Activated T-cell treated with anti-CD3 and anti-CD28 coated beads, Interleukin-2, amount 50 U/mL, for 48 hours (primary cell): ENCODE data around the gene DHX9.

Experiments used
- DNase-seq, 2 experiments: peaks; one replicate each; pipeline ENCODE4 v3.0.0-alpha.2; 2020

Gene DHX9

GRCh38 chr1:182842265-182842664 is 3.1 kb downstream of the DHX9 start:
- no peak for DNase-seq

GRCh38 chr1:182845379-182845778 is 6.2 kb downstream of the DHX9 start:
- no peak for DNase-seq

GRCh38 chr1:182845894-182846293 is 6.7 kb downstream of the DHX9 start:
- no peak for DNase-seq

- no peak for DNase-seq
These were observed 8.0 kb downstream of the DHX9 start for GRCh38 chr1:182847105-182847504.

DNA sequence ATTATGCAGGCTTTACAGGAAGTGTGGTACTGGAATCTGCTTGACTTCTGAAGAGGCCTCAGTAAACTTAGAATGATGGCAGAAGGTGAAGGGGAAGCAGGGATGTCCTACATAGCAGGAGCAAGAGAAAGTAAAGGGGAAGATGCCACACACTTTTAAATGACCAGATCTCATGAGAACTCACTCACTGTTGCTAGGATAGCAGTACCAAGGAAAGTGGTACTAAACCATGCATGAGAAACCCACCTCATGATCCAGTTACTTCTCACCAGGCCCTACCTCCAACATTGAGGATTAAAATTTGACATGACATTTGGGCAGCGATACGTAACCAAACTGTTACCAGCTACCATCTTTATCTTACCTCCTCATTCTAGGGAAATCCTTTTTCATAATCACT is 9.6 kb downstream of the DHX9 start:
- no peak for DNase-seq

DNA sequence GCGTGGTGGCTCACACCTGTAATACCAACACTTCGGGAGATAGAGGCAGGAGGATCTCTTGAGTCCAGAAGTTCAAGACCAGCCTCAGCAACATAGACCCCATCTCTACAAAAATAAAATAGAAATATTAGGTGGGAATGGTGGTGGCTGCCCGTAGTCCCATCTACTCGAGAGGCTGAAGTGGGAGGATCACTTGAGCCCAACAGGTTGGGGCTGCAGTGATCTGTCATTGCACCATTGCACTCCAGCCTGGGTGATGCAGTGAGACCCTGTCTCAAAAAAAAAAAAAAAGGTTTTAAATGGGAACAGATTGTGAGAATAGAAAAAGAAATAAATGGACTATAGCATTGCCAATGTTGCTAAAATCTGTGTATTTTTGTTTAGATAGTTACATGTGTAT is 11.2 kb downstream of the DHX9 start:
- DNase-seq, result no peak

GRCh38 chr1:182851825-182852224 is 12.7 kb downstream of the DHX9 start:
- DNase-seq, result no peak

GRCh38 chr1:182855911-182856310 is 16.8 kb downstream of the DHX9 start:
- no peak for DNase-seq

GRCh38 chr1:182857212-182857611 is 18.1 kb downstream of the DHX9 start:
- no peak for DNase-seq

- no peak for DNase-seq
These were observed 21.5 kb downstream of the DHX9 start for GRCh38 chr1:182860658-182861057.

GRCh38 chr1:182861994-182862393 is 22.8 kb downstream of the DHX9 start:
- DNase-seq, result no peak

DNA sequence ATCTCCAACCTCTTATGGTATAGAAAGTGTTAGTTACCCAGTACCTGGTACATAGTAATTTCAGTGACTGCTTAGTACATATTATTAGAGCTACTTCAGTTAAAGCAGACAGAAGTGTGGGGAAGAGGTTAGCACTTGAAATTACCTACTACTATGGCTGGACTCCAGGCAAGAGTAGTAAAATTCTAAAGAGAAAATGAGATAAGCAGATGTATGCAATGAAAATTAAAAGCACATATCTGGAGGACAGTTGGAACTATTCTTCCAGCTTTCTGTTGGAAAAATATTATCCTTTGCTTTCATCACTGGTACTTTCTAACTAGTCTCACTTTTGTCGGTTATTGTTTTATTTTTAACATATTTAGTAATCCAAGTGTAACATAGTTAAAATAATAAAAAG is 23.7 kb downstream of the DHX9 start:
- no peak for DNase-seq

DNA sequence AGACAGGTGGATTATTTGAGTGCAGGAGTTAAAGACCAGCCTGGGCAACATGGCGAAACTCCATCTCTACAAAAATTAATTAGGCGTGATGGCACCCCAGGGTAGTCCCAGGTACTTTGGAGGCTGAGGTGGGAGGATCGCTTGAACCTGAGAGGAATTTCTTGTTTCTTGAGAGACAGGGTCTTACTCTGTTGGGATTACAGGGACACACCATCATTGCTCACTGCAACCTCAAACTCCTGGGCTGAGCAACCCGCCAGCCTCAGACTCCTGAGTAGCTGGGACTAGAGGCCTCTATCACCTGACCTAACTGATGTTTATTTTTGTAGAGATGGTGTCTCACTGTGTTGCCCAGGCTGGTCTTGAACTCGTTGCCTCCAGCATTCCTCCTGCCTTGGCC is 24.8 kb downstream of the DHX9 start:
- no peak for DNase-seq

- DNase-seq, result no peak
These were observed 28.7 kb downstream of the DHX9 start for GRCh38 chr1:182867861-182868260.

DNA sequence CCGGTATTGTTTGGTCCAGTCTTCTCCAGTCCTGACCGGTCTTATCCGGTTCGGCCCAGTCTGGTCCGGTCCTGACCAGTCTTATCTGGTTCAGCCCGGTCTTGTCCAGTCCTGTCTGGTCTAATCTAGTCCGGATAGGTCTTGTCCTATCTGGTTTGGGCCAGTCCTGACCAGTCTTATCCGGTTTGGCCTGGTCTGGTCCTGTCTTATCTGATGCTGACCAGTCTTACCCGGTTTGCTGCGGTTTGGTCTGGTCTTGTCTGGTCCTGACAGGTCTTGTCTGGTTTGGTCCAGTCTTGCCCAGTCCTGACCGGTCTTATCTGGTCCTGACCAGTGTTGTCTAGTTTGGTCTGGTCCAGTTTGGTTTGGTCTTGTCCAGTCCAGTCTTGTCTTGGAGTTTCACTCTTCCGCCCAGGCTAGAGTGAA is 30.1 kb downstream of the DHX9 start:
- DNase-seq, result no peak

DNA sequence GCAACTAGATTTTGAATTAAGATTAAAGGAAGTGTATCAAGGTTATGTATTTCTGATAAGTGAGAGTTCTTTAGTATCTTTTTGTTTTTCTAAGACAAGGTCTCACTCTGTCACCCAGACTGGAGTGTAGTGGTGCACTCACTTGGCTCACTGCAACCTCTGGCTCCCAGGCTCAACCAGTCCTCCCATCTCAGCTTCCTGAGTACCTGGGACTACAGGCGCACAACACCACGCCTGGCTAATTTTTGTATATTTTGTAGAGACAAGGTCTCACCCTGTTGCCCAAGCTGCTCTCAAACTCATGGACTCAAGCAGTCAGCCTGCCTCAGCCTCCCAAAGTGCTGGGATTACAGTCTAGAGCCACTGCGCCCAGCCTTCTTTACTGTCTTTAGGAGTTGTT is 33.7 kb downstream of the DHX9 start:
- no peak for DNase-seq

- no peak for DNase-seq
These were observed 36.7 kb downstream of the DHX9 start for GRCh38 chr1:182875889-182876288.

DNA sequence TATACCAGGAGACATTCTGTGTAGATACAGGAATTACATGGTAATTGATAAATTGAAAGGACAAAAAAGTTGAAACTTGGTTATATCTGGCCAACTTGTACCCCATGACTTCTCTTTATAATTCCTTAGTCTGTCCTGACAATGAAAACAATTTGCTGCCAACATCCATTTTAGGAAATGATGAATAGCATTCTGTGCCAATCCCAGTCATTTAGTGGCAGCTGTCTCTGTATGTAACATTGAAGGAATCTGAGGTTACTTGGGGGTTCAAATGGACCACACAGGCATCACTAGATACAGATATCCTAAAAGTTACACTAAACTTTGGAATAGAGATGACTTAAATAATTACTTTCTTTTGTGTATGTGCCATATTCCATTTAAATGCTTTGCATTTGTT is 38.2 kb downstream of the DHX9 start:
- no peak for DNase-seq

GRCh38 chr1:182877842-182878241 is 38.7 kb downstream of the DHX9 start:
- peak in 1 of 2 experiments; percentile 51 for DNase-seq

DNA sequence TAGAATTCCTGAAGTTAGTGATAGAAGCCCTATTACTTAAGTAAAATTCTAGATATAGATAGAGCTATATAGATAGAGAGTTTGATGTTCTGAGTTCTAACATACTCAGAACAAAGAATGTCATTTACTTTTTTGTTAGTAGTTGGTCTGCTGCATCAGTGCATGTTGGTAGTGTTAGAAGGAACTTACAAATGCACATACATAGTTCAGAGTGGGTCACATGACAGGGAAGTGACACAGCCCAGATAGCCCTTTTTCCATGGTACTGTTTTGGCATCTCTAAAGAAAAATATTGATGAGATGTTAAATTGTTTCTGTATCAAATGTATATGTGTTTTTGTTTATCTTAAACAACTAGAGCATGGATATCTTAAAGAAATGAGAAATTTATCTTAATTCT is 45.7 kb downstream of the DHX9 start:
- no peak for DNase-seq

GRCh38 chr1:182885591-182885990 is 46.4 kb downstream of the DHX9 start:
- DNase-seq, result no peak

- no peak for DNase-seq
These were observed 47.8 kb downstream of the DHX9 start for GRCh38 chr1:182886985-182887384.

GRCh38 chr1:182888736-182889531 is 49.8 kb downstream of the DHX9 start:
- no peak for DNase-seq

DNA sequence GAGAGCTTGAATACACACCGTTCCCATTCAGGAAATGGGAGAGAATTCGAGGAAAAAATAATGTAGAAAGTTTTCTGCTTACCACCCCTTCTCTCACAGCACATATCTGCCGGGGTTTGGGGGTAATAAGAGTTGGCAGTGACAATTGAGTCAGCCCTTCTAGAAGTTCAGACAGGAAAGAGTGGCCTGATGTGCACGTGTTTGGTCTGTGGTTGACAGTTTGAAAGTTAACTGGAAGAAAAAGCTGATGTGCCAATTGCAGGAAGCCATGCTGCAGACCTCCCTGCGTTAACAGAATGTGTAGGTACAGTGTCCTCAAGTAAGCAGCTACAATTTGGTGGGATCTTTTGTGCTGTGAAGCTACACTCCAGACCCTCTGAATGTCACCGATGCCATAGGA is 50.9 kb downstream of the DHX9 start:
- peak; percentile 32 to 34 for DNase-seq

- DNase-seq, result no peak
These were observed 51.9 kb downstream of the DHX9 start for GRCh38 chr1:182890927-182891610.
